Bronchial epithelial cell (primary cell): ENCODE results near the gene NFATC3. TPM values are rescaled to one million over a fixed set of nuclear protein-coding genes. Genes with fewer than 3 reads are reported as not detected.

ENCODE experiments used
- DNase-seq: peaks from one replicate; pipeline ENCODE4 v3.0.0-alpha.2; 2010; ENCODE audit warnings: low read depth
- FAIRE-seq: peaks from 2 replicates; lab custom pipeline; 2011; peaks lifted over from hg19 to GRCh38; lab: Jason Lieb, UNC
- H3K27me3 ChIP-seq: 2 replicates; pipeline ENCODE4 v1.5.1; 2011; ENCODE audit warnings: low read length; ENCODE audit not compliant: control insufficient read depth, insufficient read depth
- H3K36me3 ChIP-seq: 2 replicates; pipeline ENCODE4 v1.5.1; 2011; ENCODE audit warnings: low read length; ENCODE audit not compliant: control insufficient read depth, insufficient read depth
- H3K4me3 ChIP-seq: 2 replicates; pipeline ENCODE4 v1.5.1; 2011; ENCODE audit warnings: mild to moderate bottlenecking, low read depth, low read length, control low read depth
- CTCF ChIP-seq: IDR thresholded peaks from 2 replicates; pipeline ENCODE4 v1.5.1; 2011; ENCODE audit warnings: mild to moderate bottlenecking, moderate library complexity, low read length, control low read depth, inconsistent platforms; ENCODE audit not compliant: insufficient read depth, severe bottlenecking
- total RNA-seq: library from RNA; depleted of rRNA; stranded (reverse); fragments of >200 nt; gene quantifications from 2 replicates; pipeline ENCODE4 v1.2.1, GENCODE V29; 2014

The NFATC3 gene
- total RNA-seq, 1 donor from 2014 or later = 5.8 TPM

GRCh38 chr16:68079376-68079625 lies 5.9 kb upstream of the NFATC3 start:
- TF ChIP-seq CTCF = no peak
- Histone ChIP-seq H3K4me3 (no peak overlapping the region), H3K27me3 (no peaks in the 10 kb centered on the region), H3K36me3 (peaks cover 24% of the 10 kb centered on the region)
- no peak for FAIRE-seq
- no peak for DNase-seq

- Histone ChIP-seq H3K4me3 (no peak overlapping the region), H3K36me3 (peaks cover 22% of the 10 kb centered on the region), H3K27me3 (no peaks in the 10 kb centered on the region)
- no peak for FAIRE-seq
- TF ChIP-seq CTCF = no peak
- DNase-seq = no peak
Observed at GRCh38 chr16:68079626-68080344, 5.4 kb upstream of the NFATC3 start.

GRCh38 chr16:68081861-68082628 lies 3.1 kb upstream of the NFATC3 start:
- TF ChIP-seq CTCF = no peak
- Histone ChIP-seq H3K36me3 (peaks cover 9% of the 10 kb centered on the region), H3K4me3 (no peak overlapping the region), H3K27me3 (no peaks in the 10 kb centered on the region)
- no peak for FAIRE-seq
- no peak for DNase-seq

- H3K27me3 ChIP-seq = no peaks in the 10 kb centered on the region
- H3K4me3 ChIP-seq = no peak overlapping the region
- FAIRE-seq = no peak
- no peak for DNase-seq
- no peak for TF ChIP-seq CTCF
- peaks cover 6% of the 10 kb centered on the region for H3K36me3 ChIP-seq
Observed at GRCh38 chr16:68082629-68083238, 2.4 kb upstream of the NFATC3 start.

- TF ChIP-seq CTCF = no peak
- no peak overlapping the region for H3K4me3 ChIP-seq
- peaks cover 3% of the 10 kb centered on the region for H3K36me3 ChIP-seq
- no peak for FAIRE-seq
- no peaks in the 10 kb centered on the region for H3K27me3 ChIP-seq
- no peak for DNase-seq
Observed at GRCh38 chr16:68083239-68083781, 1.9 kb upstream of the NFATC3 start.
